HT-29 (cell line): ENCODE measurements around the gene DDX39B. TPM values are rescaled to one million over a fixed set of nuclear protein-coding genes. Genes with fewer than 3 reads are reported as not detected.

Source experiments
- DNase-seq: peaks from one replicate; pipeline ENCODE4 v3.0.0-alpha.2; 2015; ENCODE audit warnings: low spot score
- total RNA-seq: library from RNA; depleted of rRNA; stranded (reverse); fragments of >200 nt; shearing (Covaris generic); gene quantifications from 2 replicates; pipeline ENCODE4 v1.2.3, GENCODE V29; 2014

Gene DDX39B
- total RNA-seq, 1 experiment from 2014 or later = 685 TPM

- DNase-seq = no peak
Observed at GRCh38 chr6:31548544-31548873, 6.7 kb upstream of the DDX39B start.

- no peak for DNase-seq
Observed at GRCh38 chr6:31547727-31548543, 6.1 kb upstream of the DDX39B start.

GRCh38 chr6:31546958-31547726 lies 5.3 kb upstream of the DDX39B start, which contains the start of gene NFKBIL1:
Gene NFKBIL1, plus strand, starts transcription at chr6:31547608. Its CDS starts 87 bp downstream, at chr6:31547695.
- peak; percentile 95 for DNase-seq

GRCh38 chr6:31546339-31546957 lies 4.6 kb upstream of the DDX39B start, which contains the start of gene ATP6V1G2:
Gene ATP6V1G2, minus strand, starts transcription at chr6:31546608. Its CDS starts 49 bp downstream, at chr6:31546559.
- peak; percentile 91 for DNase-seq

- no peak for DNase-seq
Observed at GRCh38 chr6:31545291-31545690, 3.5 kb upstream of the DDX39B start.

- DNase-seq = no peak
Observed at GRCh38 chr6:31544676-31545075, 2.9 kb upstream of the DDX39B start.

GRCh38 chr6:31543639-31544038 lies 1.8 kb upstream of the DDX39B start:
- DNase-seq = no peak

GRCh38 chr6:31541059-31541657 lies 645 bp downstream of the DDX39B start:
- DNase-seq = no peak

- no peak for DNase-seq
Observed at GRCh38 chr6:31540640-31541039, 1.2 kb downstream of the DDX39B start.

- DNase-seq = no peak
Observed at GRCh38 chr6:31538805-31539400, 2.9 kb downstream of the DDX39B start.

GRCh38 chr6:31535538-31536324 lies 6.1 kb downstream of the DDX39B start:
- DNase-seq = no peak

GRCh38 chr6:31534521-31535040 lies 7.2 kb downstream of the DDX39B start:
- DNase-seq = no peak

GRCh38 chr6:31534011-31534410 lies 7.8 kb downstream of the DDX39B start:
- DNase-seq = no peak

- DNase-seq = no peak
Observed at GRCh38 chr6:31533455-31533841, 8.4 kb downstream of the DDX39B start.

- no peak for DNase-seq
Observed at GRCh38 chr6:31532644-31533454, 9.0 kb downstream of the DDX39B start.

- no peak for DNase-seq
Observed at GRCh38 chr6:31531771-31532643, 9.8 kb downstream of the DDX39B start.

GRCh38 chr6:31531162-31531561 lies 10.6 kb downstream of the DDX39B start:
- no peak for DNase-seq

- DNase-seq = no peak
Observed at GRCh38 chr6:31530659-31531058, 11.1 kb downstream of the DDX39B start.
